ENCODE measurements around the gene HECTD4.
"Not testable (repeated sequence)": the region's sequence is repeated elsewhere in the genome, so short reads cannot be mapped to it uniquely, and the experiment has no call there.

The HECTD4 gene, protein sequence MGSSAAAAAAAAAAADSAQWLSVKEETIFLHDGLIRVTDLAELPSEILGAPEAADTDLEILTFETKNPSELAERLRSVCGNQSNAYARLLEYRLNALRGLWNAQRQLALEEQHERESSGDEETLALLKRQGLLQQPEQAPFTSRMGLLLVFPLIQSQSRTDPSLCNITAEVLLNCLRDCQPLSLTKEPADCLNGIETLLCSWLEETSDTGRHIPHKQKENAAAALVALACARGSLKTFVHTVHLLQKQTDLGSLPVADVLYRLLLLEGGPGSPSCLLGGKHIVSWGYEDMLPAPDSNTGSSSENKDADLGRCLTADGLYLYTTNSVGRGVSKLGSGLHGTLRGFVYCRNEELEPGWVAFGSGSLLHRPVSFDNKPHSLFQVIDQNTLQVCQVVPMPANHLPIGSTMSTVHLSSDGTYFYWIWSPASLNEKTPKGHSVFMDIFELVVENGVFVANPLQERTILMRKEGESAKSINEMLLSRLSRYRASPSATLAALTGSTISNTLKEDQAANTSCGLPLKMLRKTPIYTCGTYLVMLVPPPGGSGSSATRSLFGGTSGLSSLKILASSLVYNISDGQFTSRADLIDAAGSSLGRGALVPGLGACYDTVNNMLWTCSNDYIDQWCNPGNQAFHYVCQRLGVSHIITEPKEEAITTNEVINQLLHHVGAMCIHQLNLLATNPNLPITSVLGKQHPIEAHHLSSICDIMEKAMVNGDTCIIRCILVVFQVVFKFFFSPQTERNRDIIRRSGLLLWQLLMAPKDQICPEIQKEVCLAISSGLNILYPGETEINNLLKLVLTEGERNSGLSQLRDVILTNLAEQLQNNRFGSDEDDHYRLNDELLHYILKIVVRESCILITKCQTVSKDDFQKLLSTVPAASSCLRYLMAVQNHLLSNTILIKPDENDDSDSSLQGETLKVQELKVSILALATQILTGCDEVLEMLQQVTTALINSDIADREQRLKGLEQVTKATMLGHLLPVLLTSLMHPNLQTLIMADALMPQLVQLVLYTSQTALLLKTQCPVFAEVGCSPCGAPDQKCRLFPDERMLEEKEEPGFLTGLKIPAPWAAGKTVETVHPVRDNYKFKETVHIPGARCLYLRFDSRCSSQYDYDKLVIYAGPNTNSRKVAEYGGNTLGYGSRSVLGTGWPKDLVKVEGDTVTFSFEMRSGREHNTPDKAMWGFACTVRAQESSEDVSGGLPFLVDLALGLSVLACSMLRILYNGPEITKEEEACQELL (N-terminal part only)

DNA sequence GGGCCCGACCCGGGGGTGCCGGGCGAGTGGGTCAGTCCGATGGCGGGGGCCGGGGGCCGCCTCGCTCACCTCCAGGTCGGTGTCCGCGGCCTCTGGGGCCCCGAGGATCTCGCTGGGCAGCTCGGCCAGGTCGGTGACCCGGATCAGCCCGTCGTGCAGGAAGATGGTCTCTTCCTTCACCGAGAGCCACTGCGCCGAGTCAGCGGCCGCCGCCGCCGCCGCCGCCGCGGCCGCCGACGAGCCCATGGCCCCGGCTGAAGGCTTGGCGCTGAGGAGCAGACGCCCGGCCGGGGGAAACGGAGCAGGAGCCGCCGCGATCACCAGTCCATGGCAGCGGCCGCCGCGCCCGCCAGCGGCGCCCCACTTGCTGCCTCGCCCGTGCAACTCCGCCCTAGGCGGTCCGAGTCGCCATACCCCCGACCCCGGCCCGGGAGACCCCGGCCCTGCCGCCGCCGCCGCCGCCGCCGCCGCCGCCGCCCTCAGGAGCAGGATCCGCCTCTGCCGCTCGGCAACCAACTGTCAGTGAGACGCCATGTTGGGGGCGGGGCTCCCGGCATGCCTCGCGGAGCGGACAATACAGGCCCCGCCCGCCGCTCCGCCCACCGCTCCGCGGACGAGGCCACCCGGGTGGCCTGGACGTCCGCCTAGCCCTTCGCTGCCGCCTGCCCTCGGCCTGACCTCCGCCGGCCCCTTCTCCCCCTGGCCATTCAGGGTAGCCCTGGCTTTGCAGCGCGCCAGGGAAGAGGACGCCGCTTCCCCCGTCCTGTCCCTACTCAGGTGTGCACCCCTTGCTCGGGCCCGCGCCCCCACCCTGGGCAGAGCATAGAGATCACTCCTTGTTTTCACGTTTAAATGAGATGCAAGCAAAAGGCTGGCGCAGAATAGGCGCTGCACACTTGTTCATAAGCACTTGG is at the start of gene HECTD4:
HECTD4 (minus strand) TSS at position 549 of the 914 bp plus-strand sequence; CDS start at position 246, 303 bp downstream.
- peak; percentile 79 to 82 for DNase-seq (ENCODE audit: low read depth in 2 of 2)

DNA sequence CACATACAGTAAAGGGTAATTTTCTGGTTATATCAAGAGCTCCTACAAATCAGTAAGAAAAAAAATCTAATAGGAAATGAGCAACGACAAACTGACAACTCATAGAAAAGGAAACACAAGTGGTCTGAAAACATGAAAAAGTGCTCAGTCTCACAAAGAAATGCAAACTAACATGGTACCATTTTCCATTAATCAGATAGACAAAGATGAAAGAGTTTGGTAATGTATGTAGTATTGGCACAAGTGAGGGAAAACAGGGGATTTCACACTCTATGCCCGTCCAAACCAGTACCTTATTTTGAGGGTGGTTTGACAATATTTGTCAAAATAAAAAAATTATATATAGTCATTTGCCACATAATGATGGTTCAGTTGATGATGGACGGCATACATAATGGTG is 49.7 kb upstream of the HECTD4 start:
- no peak for DNase-seq (ENCODE audit: low read depth in 2 of 2)

DNA sequence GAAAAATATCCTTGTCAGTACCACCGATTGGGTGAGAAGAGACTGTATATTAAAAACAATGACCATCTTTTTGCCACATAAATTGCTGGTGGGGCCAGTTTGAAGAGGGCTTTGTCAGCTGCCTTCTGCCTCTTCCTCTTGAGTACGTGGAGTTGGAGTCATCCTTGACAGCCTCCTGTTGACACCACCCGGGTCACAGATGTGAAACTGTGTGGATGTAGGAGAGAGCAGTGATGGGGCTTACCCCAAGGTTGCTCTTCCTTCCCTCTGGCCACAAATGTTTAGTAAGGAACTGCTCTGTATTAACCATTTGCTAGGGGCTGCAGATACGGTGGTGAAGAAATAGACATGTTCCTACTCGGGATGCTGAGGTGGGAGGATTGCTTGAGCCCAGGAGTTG is 48.7 kb upstream of the HECTD4 start:
- no peak for DNase-seq (ENCODE audit: low read depth in 2 of 2)

DNA sequence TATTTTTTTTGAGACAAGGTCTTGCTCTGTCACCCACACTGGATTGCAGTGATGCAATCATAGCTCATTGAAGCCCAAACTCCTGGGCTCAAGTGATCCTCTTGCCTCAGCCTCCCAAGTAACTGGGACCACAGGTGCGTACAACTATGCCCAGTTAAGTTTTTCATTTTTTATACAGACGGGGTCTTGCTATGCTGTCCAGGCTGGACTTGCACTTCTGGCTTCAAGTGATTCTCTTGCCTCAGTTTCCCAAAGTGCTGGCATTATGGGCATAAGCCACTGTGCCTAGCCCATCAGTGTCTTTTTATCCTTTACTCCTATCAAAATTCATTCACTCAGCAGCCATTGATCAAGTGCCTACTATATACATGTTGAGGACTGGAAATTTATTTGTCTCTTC is 45.5 kb upstream of the HECTD4 start:
- no peak for DNase-seq (ENCODE audit: low read depth in 2 of 2)

DNA sequence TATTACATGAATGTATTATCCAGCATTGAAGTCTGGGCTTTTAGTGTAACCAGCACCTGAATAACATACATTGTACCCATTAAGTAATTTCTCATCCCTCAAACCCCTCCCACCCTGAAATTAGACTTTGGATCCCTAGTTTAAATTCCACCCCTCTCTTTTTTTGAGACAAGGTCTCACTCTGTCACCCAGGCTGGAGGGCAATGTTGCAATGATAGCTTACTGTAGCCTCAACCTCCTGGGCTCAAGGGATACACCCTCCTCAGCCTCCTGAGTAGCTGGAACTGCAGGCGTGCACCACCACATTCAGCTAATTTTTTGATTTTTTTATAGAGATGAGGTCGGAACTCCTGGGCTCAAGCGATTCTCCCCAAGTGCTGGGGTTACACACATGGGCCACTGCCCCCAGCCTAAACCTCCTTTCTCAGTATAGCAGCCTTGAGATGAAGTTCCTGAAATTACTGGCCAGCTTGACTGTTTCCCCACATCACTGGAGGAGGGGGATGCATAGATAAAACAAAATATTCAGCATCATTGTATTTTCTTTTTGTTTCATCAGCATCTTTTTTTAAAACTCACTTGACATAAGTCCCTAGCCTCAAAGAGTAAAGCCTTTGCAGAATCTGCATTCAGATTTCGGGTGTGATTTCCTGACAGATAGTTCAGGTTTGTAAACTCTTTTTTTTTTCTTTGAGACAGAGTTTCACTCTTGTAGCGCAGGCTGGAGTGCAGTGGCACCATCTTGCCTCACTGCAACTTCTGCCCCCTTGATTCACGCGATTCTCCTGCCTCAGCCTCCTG is 43.6 kb upstream of the HECTD4 start:
- no peak for DNase-seq (ENCODE audit: low read depth in 2 of 2)

DNA sequence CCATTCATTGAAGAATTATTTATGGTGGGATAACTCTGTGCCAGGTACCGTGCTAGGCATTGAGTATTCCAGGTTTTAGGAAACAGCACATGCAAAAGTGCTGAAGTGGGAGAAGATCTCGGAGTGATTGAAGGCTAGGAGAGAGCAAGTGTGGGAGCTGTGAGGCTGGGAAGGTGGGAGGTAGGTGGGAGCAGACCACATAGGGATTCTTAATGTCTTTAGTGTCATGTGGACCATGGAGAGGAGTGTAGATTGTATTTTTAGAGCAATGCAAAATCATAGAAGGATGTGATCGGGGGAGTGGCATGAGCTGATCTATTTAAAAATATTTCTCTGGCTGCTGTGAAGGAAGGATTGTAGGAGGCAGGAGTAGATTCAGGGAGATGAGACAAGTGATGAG is 41.9 kb upstream of the HECTD4 start:
- no peak for DNase-seq (ENCODE audit: low read depth in 2 of 2)

DNA sequence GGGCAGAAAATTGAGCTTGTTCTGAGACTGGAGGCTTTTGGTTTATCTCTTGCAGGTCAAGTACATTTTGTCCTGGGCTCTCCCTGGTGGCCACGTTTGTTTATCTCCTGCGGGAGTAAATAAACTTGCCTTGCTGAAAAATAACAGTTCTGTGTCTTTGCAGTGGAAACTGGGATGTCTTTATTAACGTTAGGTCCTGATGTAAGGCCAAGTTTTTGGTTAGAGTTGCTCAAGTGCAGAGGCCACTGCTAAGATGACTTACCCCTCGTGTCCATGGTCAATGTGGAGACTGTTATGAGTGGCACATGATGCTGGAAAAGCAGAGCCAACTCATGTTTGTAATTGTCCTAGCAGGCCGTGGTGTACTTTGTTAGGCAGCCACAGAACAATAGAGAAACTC is 40.3 kb upstream of the HECTD4 start:
- DNase-seq (ENCODE audit: low read depth in 2 of 2): no peak

DNA sequence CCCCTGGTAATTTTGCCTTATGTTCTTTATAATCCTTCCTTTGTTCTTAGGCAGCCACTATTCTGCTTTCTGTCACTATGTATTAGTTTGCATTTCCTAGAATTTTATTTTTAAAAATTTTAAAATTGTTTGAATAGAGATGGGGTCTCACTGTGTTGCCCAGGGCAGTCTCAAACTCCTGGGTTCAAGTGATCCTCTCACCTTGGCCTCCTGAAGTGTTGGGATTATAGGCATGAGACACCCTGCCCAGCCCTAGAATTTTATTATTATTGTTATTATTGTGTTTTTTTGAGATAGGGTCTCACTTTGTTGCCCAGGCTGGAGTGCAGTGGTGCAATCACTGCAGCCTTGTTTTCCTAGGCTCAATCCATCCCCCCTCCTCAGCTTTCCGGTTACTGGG is 39.1 kb upstream of the HECTD4 start:
- no peak for DNase-seq (ENCODE audit: low read depth in 2 of 2)

DNA sequence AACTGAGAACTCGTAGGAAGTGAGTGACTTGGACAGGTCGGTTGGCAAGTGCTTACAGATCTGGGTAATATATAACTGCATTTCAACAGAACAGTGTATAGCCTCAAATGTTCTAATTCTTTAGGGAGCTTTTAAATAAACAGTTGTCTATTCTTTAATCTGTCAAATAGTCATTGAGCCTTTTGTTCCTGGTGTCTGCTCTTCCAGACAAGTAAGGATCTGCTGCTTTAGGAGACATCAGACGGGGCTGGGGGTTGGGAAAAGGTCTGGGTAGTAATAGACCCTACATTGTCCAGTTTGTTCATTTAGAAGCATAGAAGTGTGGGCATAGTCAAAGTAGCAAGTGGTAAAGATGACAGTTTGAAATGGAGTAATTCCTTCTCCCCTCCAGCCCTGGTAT is 38.5 kb upstream of the HECTD4 start:
- DNase-seq (ENCODE audit: low read depth in 2 of 2): no peak

DNA sequence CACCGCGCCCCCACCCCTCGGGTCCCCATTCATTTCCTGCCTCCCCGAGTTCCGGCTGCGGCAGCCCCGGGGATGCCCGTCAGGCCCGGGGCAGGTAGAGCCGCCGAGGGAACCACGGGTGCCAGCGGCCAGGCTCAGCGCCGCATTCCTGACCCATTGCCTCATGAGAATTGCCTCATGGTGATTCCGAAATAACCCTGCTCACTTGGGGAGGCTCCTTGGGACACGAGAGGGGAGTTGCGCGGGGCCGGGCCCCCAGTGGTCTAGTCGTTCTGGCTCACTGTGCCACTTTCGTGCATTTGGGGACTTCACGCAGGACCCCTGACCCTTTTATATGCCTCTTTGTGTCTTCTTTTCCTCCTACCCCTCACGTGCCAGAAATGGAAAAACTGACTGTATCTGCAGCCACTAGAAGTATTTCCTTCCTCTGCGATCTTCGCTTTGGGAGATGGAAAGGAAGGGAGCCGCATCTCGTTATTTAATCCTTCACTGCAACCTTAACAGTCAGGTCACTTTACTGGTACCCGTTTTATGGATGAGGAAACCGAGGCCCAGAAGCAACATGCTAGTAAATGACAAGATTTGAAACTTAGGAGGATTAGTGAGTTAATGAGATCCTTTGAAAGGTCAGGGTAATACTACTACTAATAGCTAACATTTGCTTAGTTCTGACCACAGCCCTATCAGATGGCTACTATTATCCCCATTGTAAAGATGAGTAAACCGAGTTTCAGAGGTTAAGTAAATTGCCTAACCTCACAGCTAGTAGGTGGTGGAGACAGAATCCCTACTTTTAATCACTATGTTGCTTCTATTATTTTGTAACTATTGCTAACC is 37.3 kb upstream of the HECTD4 start:
- DNase-seq (ENCODE audit: low read depth in 2 of 2): peak in 1 of 2 donors; percentile 6

DNA sequence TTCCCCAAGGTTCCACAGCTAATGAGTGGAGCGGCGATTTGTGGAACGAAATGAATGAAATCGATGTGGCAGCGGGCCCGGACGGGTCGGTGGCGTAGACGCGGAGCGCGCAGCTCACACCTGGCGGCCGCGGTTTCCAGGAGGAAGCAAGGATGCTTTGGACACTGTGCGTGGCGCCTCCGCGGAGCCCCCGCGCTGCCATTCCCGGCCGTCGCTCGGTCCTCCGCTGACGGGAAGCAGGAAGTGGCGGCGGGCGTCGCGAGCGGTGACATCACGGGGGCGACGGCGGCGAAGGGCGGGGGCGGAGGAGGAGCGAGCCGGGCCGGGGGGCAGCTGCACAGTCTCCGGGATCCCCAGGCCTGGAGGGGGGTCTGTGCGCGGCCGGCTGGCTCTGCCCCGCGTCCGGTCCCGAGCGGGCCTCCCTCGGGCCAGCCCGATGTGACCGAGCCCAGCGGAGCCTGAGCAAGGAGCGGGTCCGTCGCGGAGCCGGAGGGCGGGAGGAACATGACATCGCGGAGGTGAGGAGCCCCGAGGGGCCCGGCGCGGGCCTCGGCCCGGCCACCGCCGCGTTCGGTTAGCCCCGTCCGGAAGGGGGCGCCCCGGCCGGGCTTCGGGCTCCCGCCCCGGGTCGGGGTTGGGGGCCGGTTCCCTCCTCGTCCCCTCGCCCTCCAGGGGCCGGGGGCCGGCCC is 36.5 kb upstream of the HECTD4 start, which contains the start of gene PTPN11:
PTPN11 (plus strand) TSS at position 340 of the 689 bp plus-strand sequence; CDS start at position 505, 165 bp downstream.
- peak; percentile 83 to 86 for DNase-seq (ENCODE audit: low read depth in 2 of 2)

DNA sequence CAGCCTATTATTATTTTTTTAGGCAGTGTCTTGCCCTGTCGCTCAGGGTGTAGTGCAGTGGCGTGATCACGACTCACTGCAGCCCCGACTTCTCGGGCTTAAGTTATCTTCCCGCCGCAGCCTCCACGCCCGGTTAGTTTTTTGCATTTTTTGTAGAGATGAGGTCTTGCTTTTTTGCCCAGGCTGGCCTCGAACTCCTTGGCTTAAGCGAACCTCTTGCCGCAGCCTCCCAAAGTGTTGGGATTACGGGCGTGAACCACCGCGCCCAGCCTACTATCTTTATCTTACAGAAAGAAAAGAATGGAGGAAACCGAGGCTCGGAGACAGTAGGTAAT is 36.0 kb upstream of the HECTD4 start:
- DNase-seq (ENCODE audit: low read depth in 2 of 2): peak in 1 of 2 donors; percentile 5

DNA sequence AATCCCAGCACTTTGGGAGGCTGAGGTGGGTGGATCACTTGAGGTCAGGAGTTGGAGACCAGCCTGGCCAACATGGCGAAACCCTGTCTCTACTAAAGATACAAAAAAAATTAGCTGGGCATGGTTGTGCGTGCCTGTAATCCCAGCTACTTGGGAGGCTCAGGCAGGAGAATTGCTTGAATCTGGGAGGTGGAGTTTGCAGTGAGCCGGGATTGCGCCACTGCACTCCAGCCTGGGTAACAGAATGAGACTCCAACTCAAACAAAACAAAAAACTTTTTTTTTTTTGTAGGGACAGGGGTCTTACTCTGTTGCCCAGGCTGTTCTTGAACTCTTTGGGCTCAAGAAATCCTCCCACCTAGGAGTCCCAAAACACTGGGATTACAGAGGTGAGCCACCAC is 33.2 kb upstream of the HECTD4 start:
- not testable (repeated sequence) for DNase-seq (ENCODE audit: low read depth in 2 of 2)

DNA sequence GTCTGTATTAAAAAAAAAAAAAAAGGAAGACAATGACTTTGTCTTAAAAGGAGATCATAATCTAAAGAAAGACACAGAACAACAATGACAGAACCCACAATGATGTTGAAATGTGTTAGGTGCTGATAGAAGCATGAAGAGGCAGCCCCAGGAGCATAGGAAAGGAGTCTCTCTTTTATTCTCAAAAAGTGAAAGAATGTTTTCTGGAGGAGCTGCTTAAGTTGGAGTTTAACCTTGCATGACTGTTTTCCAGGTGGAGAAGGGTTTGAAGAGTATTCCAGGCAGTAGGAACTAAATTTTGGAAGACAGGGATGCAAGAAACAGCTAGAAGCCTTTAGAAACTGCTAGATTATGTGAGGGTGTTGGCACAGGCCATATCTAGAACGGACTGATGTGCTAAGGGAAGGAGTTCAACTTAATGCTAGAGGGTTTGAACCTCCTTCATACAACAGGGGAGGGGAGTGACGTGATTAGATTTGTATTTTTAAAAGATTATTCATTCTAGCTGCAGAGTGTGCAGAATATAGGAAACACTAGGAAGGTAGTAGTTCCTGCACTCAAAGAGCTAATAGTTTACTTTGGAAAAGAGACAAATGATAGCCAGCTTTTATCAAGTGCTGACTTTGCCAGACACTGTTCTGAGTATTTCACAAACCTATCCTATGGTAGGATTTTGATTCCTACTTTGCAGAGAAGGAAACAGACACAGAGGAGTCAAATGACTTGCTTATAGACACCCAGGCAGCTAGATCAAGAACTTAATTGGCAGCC is 31.8 kb upstream of the HECTD4 start:
- DNase-seq (ENCODE audit: low read depth in 2 of 2): no peak

DNA sequence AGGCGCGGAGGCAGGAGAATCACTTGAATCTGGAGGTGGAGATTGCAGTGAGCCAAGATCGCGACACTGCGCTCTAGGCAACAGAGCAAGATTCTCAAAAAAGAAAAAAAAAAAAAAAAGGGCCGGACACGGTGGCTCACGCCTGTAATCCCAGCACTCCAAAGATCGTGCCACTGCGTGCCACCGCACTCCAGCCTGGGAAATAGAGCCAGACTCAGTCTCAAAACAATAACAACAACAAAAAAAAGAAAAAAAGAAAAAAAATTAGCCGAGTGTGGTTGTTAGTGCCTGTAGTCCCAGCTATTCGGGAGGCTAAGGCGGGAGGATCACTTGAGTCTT is 27.6 kb upstream of the HECTD4 start:
- DNase-seq (ENCODE audit: low read depth in 2 of 2): no peak

DNA sequence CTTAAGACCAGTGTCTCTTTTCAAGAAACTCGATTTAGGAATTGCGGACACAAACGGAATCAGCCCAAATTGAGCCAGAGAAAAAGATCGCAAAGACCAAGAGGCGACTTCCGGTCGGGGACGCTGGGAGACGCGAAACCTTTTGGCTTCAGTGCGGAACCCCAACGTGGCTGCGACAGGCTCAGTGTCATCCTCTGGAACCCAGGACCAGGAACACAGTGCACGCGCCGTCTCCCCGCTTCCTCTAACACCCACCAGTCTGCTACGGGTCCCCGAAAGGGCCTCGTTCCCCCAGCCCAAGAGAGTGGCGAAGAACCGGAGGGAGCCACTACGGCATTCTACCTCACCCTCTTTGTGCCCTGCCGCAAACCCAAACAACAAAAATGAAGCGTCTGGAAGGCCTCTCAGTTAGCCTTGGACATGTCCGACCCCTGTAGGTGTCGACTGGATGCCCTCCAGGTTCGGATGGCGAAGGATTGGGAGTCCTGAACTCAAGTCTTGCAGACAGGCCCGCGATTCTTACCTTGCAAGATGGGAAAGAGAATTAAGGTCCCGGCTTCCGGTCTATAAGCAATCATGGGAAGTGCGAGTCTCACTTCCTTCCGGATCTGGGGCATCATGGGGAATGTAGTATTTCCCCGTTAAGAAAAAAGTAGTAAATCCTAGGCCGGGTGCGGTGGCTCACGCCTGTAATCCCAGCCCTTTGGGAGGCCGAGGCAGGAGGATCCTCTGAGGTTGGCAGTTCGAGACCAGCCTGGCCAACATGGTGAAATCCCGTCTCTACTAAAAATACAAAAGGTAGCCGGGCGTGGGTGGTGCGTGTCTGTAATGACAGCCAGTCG is 27.1 kb upstream of the HECTD4 start, which contains the start of gene RPL6:
RPL6 (minus strand) TSS at position 542 of the 842 bp plus-strand sequence. CDS start 949 bp downstream, outside the sequence.
- peak; percentile 53 to 66 for DNase-seq (ENCODE audit: low read depth in 2 of 2)

DNA sequence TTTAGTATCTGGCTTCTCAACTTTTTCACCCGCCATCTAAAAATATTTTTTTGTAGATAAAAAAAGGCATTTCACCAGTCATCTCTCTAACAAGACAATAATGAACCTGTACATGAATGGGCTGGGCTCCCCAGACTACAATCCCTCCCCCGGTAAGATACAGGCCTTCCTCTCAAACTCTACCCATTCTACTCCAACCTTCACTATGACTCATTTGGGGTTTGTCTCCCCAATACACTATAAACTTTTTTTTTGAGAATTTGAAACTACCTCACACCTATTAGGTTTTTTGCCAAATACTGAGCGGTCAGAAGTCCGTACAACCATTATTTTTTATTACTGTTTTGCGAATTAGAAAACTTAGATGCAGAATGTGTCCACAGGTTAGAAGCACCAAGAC is 26.4 kb upstream of the HECTD4 start:
- peak in 1 of 2 donors; percentile 11 for DNase-seq (ENCODE audit: low read depth in 2 of 2)

Measured in stimulated activated CD8-positive, alpha-beta memory T cell treated with anti-CD3 and anti-CD28 coated beads, Interleukin-15, amount 100 ng/mL, for 4 hours (primary cell).